GM19463 (cell line): ENCODE data around the gene SLC2A1.

Experiments used
- ATAC-seq: cut with Tn5 transposase; IDR thresholded peaks from one replicate; pipeline ENCODE4 v1.9.1; 2021; ENCODE audit warnings: mild to moderate bottlenecking, moderate library complexity; ENCODE audit not compliant: unreplicated experiment

The SLC2A1 gene

DNA sequence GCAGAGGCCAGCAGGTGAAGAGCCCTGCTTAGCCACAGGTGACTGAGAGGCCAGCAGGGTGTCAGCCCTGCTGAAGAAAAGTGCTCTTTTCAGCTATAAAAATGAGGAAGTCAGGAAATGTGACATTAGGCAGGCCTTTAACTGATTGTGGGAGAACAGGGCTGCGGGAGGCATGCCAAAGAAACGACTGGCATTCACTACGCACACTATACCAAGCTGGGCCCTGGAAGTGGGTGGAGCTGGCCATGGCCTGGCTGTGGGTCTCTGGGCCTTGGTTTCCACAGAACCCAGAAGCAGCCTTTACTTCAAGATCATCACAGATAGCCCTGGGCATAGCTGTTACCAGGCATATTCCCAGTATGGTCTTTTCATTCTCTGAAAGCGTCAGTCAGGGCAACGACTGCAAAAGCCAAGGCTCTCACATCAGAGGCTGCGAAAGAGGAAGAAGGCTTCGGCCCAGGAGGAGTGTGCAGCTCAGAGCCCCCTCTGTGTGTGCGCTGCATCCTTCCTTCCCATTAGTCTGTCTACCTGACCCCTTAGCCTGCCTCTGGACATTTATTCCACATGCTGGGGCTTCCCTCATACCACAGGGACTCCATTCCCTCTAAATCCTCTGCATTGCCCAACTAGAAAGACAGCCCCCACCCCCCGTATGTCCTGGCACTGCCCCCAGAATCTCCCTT is 14.3 kb downstream of the SLC2A1 start:
- no peak for ATAC-seq

GRCh38 chr1:42943728-42944127 is 14.9 kb downstream of the SLC2A1 start:
- no peak for ATAC-seq

DNA sequence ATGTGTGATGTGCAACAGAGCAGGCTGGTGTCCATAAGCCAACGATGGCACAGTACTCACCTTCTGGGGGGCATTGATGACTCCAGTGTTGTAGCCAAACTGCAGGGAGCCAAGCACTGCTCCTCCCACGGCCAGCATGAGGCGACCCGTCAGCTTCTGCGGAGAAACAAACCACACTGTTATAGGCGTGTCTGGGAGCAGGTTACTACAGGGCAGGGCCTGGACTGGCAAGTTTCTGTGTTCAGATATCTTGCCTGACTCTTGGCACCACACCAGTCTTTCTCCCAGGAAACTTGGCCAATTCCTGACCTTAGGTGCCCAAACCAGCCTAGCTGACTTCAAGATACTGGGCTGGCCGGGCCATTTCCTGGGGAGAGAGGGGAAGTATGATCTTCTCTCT is 15.5 kb downstream of the SLC2A1 start:
- no peak for ATAC-seq

DNA sequence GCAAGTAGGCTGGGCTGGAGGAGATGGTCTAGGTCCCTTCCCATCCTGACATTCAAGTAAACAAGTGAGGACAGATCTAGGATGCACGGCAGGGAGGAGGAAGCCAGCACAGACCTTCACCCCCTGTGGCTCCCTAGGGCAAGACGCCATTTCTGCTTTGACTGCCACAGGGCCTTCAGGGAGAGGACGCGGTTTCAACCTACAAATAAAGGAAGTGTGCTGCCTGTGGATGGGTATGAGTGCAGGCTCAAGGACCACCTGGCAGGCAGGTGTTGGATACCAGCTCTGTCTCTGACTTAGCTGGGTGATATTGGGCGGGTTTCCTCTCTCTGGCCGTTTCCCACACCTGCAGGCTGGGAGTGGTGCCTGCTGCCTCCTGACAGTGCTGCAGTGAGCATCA is 16.2 kb downstream of the SLC2A1 start:
- ATAC-seq: no peak

- ATAC-seq: no peak
These were observed 16.9 kb downstream of the SLC2A1 start for GRCh38 chr1:42941640-42942330.

- no peak for ATAC-seq
These were observed 17.6 kb downstream of the SLC2A1 start for GRCh38 chr1:42940851-42941639.

GRCh38 chr1:42938645-42939615 is 19.7 kb downstream of the SLC2A1 start:
- ATAC-seq: no peak

DNA sequence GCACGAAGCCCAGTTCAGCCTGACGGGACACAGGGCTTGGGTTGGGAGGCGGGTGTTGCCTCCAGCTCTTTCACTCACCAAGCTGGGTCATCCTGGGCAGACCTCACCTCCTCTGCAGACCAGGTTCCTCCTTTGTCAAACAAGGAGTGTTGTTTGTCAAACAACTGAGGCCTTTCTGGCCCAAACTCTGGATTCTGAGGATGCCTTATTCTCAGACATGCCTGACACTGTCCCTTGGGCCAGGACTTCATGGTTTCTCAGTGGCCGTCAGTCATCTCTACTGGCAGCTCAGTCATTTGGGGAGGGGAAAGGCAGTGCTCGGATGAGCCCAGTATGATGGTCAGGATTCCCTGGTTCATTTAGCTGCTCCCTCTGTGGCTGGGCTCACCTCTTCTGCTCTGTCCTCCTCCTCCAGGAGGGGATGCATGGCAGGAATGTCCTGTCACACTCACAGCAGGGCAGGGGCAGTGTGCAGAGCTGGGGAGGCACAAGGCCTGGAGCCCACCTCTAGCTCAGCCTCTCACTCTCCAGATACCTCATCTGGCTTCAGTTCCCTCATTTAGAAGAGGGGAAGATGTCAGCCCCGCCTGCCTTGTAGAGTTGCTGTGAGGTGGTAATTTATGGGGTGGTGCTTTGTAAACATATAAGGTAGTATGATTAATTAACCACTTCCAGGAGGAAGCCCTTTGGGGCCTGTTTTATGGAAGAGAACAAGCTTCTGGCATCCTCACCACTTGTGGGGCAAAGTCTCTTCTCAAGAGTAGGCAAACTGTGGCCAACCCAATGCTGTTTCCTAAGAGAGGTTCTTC is 20.6 kb downstream of the SLC2A1 start:
- ATAC-seq: no peak

GRCh38 chr1:42937141-42937696 is 21.4 kb downstream of the SLC2A1 start:
- ATAC-seq: no peak

GRCh38 chr1:42936309-42937078 is 22.2 kb downstream of the SLC2A1 start:
- no peak for ATAC-seq

- no peak for ATAC-seq
These were observed 22.7 kb downstream of the SLC2A1 start for GRCh38 chr1:42935971-42936308.

GRCh38 chr1:42935313-42935895 is 23.3 kb downstream of the SLC2A1 start:
- ATAC-seq: no peak

GRCh38 chr1:42934541-42935312 is 23.9 kb downstream of the SLC2A1 start:
- ATAC-seq: no peak

GRCh38 chr1:42933610-42934491 is 24.8 kb downstream of the SLC2A1 start:
- no peak for ATAC-seq

DNA sequence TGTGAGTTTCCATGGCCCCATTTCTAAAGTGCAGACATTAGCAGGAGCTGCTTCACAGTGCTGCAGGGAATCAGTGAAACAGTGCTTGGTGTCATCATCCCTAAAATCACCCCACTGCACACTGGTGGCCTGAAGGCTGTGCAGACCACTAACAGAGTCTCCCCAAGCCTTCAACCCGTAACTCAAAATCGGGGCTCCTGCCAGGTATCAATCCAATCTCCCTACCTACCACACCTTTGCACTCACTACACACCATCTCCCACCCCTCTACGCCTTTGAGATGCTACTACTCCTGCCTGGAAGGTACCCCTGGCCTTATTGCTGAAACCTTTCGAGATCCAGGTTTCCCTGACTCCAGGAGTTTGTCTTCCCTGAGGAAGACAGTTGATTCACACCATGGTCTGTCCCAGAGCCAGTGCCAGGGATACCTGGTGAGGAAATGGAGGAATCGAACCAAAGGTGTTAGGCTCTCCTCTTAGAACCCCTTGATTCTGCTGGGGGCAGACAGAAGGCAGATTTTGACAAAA is 25.5 kb downstream of the SLC2A1 start:
- ATAC-seq: no peak

DNA sequence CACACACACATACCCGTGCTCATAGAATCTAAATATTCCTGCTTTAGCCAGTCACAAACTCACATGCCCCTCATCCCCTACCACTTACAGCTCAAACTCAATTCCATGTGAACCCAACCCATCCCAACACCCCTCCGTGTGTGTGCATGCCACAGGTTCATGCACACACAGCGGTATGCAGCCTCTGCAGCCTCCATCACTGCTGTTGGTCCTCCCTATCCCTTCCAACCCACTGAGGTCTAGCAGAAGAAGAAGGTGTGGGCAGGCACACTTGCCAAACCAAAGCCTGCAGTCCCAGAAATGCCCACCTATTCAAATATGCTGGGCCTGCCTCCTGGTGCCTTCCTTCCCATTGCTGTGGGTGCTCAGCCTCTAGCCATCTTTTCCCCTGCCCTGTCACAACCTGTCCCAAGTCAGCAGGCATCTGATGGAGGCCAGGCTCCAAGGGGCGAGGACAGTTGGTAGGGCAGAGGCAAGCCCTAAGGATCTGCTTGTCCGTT is 26.2 kb downstream of the SLC2A1 start:
- no peak for ATAC-seq
